ENCODE results near the gene PNPLA2. TPM values are rescaled to one million over a fixed set of nuclear protein-coding genes. Genes with fewer than 3 reads are reported as not detected.

PNPLA2 gene
- total RNA-seq, 4 donors from 2014 or later = 71.8 to 254 (median 163) TPM

DNA sequence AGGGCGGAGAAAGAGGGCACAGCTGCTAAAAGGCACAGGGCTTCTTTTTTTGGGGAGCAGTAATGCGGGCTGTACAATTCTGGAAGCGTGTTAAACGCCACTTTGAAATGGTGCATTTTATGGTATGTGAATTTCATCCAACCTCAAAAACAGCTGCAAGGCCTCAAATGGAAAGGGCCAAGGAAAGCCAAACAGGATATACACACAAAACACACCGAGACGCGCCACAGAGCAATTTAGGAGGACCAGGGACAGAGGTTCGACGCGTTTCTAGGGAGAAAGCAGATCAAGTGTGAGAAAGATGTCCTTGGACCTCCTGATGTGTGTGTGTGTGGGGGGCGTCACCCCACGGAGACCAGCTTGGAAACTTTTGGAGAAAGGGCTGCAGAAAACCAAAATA, 55.0 kb downstream of the PNPLA2 start:
- TF ChIP-seq POLR2A (IDR thresholded peaks at IDR 0.05) = no peak
- TF ChIP-seq, protein P1, sequence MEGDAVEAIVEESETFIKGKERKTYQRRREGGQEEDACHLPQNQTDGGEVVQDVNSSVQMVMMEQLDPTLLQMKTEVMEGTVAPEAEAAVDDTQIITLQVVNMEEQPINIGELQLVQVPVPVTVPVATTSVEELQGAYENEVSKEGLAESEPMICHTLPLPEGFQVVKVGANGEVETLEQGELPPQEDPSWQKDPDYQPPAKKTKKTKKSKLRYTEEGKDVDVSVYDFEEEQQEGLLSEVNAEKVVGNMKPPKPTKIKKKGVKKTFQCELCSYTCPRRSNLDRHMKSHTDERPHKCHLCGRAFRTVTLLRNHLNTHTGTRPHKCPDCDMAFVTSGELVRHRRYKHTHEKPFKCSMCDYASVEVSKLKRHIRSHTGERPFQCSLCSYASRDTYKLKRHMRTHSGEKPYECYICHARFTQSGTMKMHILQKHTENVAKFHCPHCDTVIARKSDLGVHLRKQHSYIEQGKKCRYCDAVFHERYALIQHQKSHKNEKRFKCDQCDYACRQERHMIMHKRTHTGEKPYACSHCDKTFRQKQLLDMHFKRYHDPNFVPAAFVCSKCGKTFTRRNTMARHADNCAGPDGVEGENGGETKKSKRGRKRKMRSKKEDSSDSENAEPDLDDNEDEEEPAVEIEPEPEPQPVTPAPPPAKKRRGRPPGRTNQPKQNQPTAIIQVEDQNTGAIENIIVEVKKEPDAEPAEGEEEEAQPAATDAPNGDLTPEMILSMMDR (IDR thresholded peaks at IDR 0.05) = no peak
- H3K9me3 ChIP-seq = no peaks in the 10 kb centered on the region
- H3K4me3 ChIP-seq = no peak overlapping the region
- H3K27ac ChIP-seq = no peak overlapping the region
- DNase-seq = no peak
- H3K36me3 ChIP-seq = no peaks in the 10 kb centered on the region
- H3K4me1 ChIP-seq = no peaks in the 10 kb centered on the region
- H3K27me3 ChIP-seq = no peaks in the 10 kb centered on the region

Small RNAs within 50 kb of the gene (small RNA-seq; reads per million reads assigned to genes)
- 0 reads per million in 2 donors for gene SNORA52

Other genes starting within 250 kb of the PNPLA2 start
- gene PHRF1, start 242.4 kb upstream of the PNPLA2 start, total RNA-seq = 10 to 100 TPM; 48.4 to 88.0 (median 57.8) TPM
- gene IRF7, start 203.0 kb upstream of the PNPLA2 start, total RNA-seq = 10 to 100 TPM; 28.1 to 80.9 (median 58.4) TPM
- 1,000 to 10,000 TPM in 3 of 4 donors, 10 to 100 TPM in 1; 77.6 to 1,696 (median 1,274) TPM for gene CDHR5, start 194.0 kb upstream of the PNPLA2 start, total RNA-seq
- gene SCT, start 191.7 kb upstream of the PNPLA2 start, total RNA-seq = 10 to 100 TPM in 1 of 4 donors, not detected in 3; 12.6 TPM
- gene DRD4, start 181.6 kb upstream of the PNPLA2 start, total RNA-seq = 1 to 10 TPM in 2 of 4 donors, not detected in 2; 1.6 to 3.0 TPM
- 10 to 100 TPM; 14.9 to 56.2 (median 47.0) TPM for gene DEAF1, start 123.7 kb upstream of the PNPLA2 start, total RNA-seq
- gene TMEM80, start 123.1 kb upstream of the PNPLA2 start, total RNA-seq = 10 to 100 TPM; 10.7 to 58.9 (median 44.5) TPM
- gene EPS8L2, start 112.7 kb upstream of the PNPLA2 start, total RNA-seq = 100 to 1,000 TPM; 258 to 710 (median 672) TPM
- 100 to 1,000 TPM; 140 to 175 (median 149) TPM for gene TALDO1, start 71.5 kb upstream of the PNPLA2 start, total RNA-seq
- gene GATD1, start 41.4 kb upstream of the PNPLA2 start, total RNA-seq = 10 to 100 TPM; 47.6 to 81.7 (median 52.9) TPM
- gene CEND1, start 28.8 kb upstream of the PNPLA2 start, total RNA-seq = not detected
- 10 to 100 TPM; 14.2 to 22.0 (median 16.6) TPM for gene SLC25A22, start 20.6 kb upstream of the PNPLA2 start, total RNA-seq
- 10 to 100 TPM; 29.1 to 83.3 (median 70.2) TPM for gene PIDD1, start 13.7 kb upstream of the PNPLA2 start, total RNA-seq
- 1,000 to 10,000 TPM in 1 of 4 donors, 100 to 1,000 TPM in 3; 261 to 1,717 (median 510) TPM for gene RPLP2, start 8.9 kb upstream of the PNPLA2 start, total RNA-seq
- 100 to 1,000 TPM in 3 of 4 donors, 10 to 100 TPM in 1; 44.0 to 175 (median 110) TPM for gene CRACR2B, start 9.0 kb downstream of the PNPLA2 start, total RNA-seq
- 100 to 1,000 TPM; 102 to 277 (median 237) TPM for gene CD151, start 14.0 kb downstream of the PNPLA2 start, total RNA-seq
- 10 to 100 TPM; 37.8 to 67.1 (median 44.8) TPM for gene POLR2L, start 23.6 kb downstream of the PNPLA2 start, total RNA-seq
- gene TSPAN4, start 23.9 kb downstream of the PNPLA2 start, total RNA-seq = 10 to 100 TPM; 20.0 to 52.1 (median 38.4) TPM
- gene CHID1, start 91.9 kb downstream of the PNPLA2 start, total RNA-seq = 10 to 100 TPM; 50.6 to 72.6 (median 57.2) TPM
- 100 to 1,000 TPM; 103 to 383 (median 136) TPM for gene AP2A2, start 107.0 kb downstream of the PNPLA2 start, total RNA-seq
- gene MUC6, start 217.8 kb downstream of the PNPLA2 start, total RNA-seq = not detected

Data from Peyer's patch (tissue), 4 donors.